Activated T-helper 1 cell treated with anti-CD3 and anti-CD28 coated beads, Interleukin-12 subunit alpha, Interleukin-12 subunit beta, Interleukin-2, Interleukin-4 antibody, amounts not matched to agents 30 ng/mL and 10 ng/mL and 1 ng/mL, durations not matched to agents 14 hours and 24 hours and 36 hours (primary cell): ENCODE measurements around the gene ZNF827. TPM values are rescaled to one million over a fixed set of nuclear protein-coding genes. Genes with fewer than 3 reads are reported as not detected.

Source experiments
- DNase-seq: peaks from one replicate; pipeline ENCODE4 v3.0.0; 2021; ENCODE audit warnings: low spot score
- H3K27ac Mint-ChIP-seq: one replicate; pipeline ENCODE4 v1.8.0; 2021; ENCODE audit warnings: mild to moderate bottlenecking, mixed read lengths
- H3K27me3 Mint-ChIP-seq: one replicate; pipeline ENCODE4 v1.8.0; 2022; ENCODE audit warnings: mild to moderate bottlenecking, moderate library complexity, mixed read lengths; ENCODE audit not compliant: insufficient read depth
- H3K36me3 Mint-ChIP-seq: one replicate; pipeline ENCODE4 v1.8.0; 2021; ENCODE audit warnings: low read depth, mixed read lengths
- H3K4me1 Mint-ChIP-seq: one replicate; pipeline ENCODE4 v1.8.0; 2021; ENCODE audit warnings: low read depth, mixed read lengths
- H3K4me3 Mint-ChIP-seq: one replicate; pipeline ENCODE4 v1.8.0; 2021; ENCODE audit warnings: mild to moderate bottlenecking, moderate library complexity, mixed read lengths
- H3K9me3 Mint-ChIP-seq: one replicate; pipeline ENCODE4 v1.8.0; 2021; ENCODE audit warnings: mixed read lengths
- intact Hi-C: fragments of 100-400 bp; cut with micrococcal nuclease; formaldehyde crosslinking; loops from one replicate; pipeline ENCODE4 v1.15.1; 2024
- total RNA-seq: library from RNA; stranded (reverse); gene quantifications from 2 replicates; pipeline ENCODE4 v1.2.3, GENCODE V29; 2022

Gene ZNF827
- total RNA-seq, 1 donor from 2014 or later, result 51.1 TPM

GRCh38 chr4:145865274-145865941, 73.2 kb downstream of the ZNF827 start:
- Mint-ChIP-seq H3K27me3 (no peaks in the 10 kb centered on the region), H3K9me3 (no peaks in the 10 kb centered on the region), H3K27ac (peak overlapping the region; percentile 16), H3K4me3 (no peak overlapping the region), H3K4me1 (peaks cover 30% of the 10 kb centered on the region), H3K36me3 (peaks cover 10% of the 10 kb centered on the region)
- no peak for DNase-seq
- intact Hi-C loops, result loop anchor here (5.0 kb wide), 1 partner anchor 72 kb away; the partner anchor contains the start of gene ZNF827

- peaks cover 14% of the 10 kb centered on the region for H3K36me3 Mint-ChIP-seq
- no peak overlapping the region for H3K4me3 Mint-ChIP-seq
- H3K27ac Mint-ChIP-seq, result no peak overlapping the region
- intact Hi-C loops, result no loop called here
- DNase-seq, result no peak
- H3K9me3 Mint-ChIP-seq, result no peaks in the 10 kb centered on the region
- H3K27me3 Mint-ChIP-seq, result no peaks in the 10 kb centered on the region
- H3K4me1 Mint-ChIP-seq, result peaks cover 21% of the 10 kb centered on the region
Observed at GRCh38 chr4:145863191-145863590, 75.4 kb downstream of the ZNF827 start.

GRCh38 chr4:145861336-145862318, 77.0 kb downstream of the ZNF827 start:
- H3K27ac Mint-ChIP-seq, result no peak overlapping the region
- intact Hi-C loops, result no loop called here
- peaks cover 16% of the 10 kb centered on the region for H3K36me3 Mint-ChIP-seq
- no peaks in the 10 kb centered on the region for H3K27me3 Mint-ChIP-seq
- H3K9me3 Mint-ChIP-seq, result no peaks in the 10 kb centered on the region
- peaks cover 21% of the 10 kb centered on the region for H3K4me1 Mint-ChIP-seq
- DNase-seq, result no peak
- no peak overlapping the region for H3K4me3 Mint-ChIP-seq

- Mint-ChIP-seq H3K4me1 (peaks cover 17% of the 10 kb centered on the region), H3K4me3 (no peak overlapping the region), H3K27me3 (no peaks in the 10 kb centered on the region), H3K36me3 (peaks cover 14% of the 10 kb centered on the region), H3K27ac (no peak overlapping the region), H3K9me3 (no peaks in the 10 kb centered on the region)
- no peak for DNase-seq
- intact Hi-C loops, result no loop called here
Observed at GRCh38 chr4:145860897-145861296, 77.7 kb downstream of the ZNF827 start.

GRCh38 chr4:145860446-145860845, 78.2 kb downstream of the ZNF827 start:
- Mint-ChIP-seq H3K36me3 (peaks cover 14% of the 10 kb centered on the region), H3K4me1 (peaks cover 13% of the 10 kb centered on the region), H3K27ac (no peak overlapping the region), H3K4me3 (no peak overlapping the region), H3K9me3 (no peaks in the 10 kb centered on the region), H3K27me3 (no peaks in the 10 kb centered on the region)
- DNase-seq, result no peak
- intact Hi-C loops, result no loop called here

- no peak overlapping the region for H3K4me3 Mint-ChIP-seq
- peaks cover 10% of the 10 kb centered on the region for H3K4me1 Mint-ChIP-seq
- no peak overlapping the region for H3K27ac Mint-ChIP-seq
- H3K9me3 Mint-ChIP-seq, result no peaks in the 10 kb centered on the region
- peaks cover 14% of the 10 kb centered on the region for H3K36me3 Mint-ChIP-seq
- no peaks in the 10 kb centered on the region for H3K27me3 Mint-ChIP-seq
- no peak for DNase-seq
- intact Hi-C loops, result no loop called here
Observed at GRCh38 chr4:145859926-145860325, 78.7 kb downstream of the ZNF827 start.

DNA sequence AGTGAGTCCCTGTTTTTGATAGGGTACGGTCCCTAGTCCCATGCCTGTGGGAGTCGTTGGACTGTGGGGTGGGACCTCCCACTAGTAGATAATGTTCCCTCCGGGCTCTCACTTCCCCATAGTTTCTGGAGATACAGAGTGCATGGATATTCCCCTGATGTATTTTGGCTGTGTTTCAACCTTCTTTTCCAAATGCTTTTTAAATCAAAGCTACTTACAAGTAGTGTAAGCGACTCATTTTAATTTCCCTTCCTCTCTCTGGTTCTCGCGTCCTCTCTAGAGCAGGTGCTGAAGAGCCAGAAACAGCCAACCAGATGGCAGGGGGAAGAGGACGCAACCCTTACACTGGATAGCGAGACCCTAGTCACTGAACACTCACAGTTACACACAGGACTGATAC, 79.2 kb downstream of the ZNF827 start:
- no peak overlapping the region for H3K27ac Mint-ChIP-seq
- DNase-seq, result no peak
- peaks cover 10% of the 10 kb centered on the region for H3K4me1 Mint-ChIP-seq
- H3K27me3 Mint-ChIP-seq, result no peaks in the 10 kb centered on the region
- intact Hi-C loops, result no loop called here
- H3K36me3 Mint-ChIP-seq, result peaks cover 14% of the 10 kb centered on the region
- H3K9me3 Mint-ChIP-seq, result no peaks in the 10 kb centered on the region
- H3K4me3 Mint-ChIP-seq, result no peak overlapping the region

DNA sequence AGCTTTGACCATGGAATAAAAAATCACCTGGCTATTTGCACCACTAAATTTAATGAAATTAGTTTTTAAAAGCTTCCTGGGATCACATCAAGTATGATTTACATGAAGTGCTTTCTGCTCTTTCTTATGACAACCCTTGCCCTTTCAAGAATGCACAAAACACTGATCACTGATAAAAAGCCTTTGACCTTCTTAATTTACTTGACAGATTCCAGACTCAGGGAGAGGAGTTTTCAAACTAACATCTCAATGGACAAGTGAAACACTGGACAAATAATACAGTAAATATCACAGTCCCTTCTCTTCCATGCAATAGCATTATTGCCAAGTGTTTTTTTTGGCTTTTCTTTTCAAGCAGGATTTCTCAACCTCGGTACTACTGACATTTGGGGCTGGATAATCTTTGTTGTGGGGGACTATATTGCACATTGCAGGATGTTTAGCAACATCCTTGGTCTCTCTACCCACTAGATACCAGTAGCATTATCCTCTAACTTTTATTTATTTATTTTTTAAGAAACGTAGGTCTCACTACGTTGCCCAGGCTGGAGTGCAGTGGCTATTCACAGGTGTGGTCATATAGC, 86.3 kb downstream of the ZNF827 start:
- H3K4me3 Mint-ChIP-seq, result no peak overlapping the region
- no peaks in the 10 kb centered on the region for H3K27me3 Mint-ChIP-seq
- H3K9me3 Mint-ChIP-seq, result no peaks in the 10 kb centered on the region
- no peak for DNase-seq
- H3K36me3 Mint-ChIP-seq, result peaks cover 14% of the 10 kb centered on the region
- H3K27ac Mint-ChIP-seq, result no peak overlapping the region
- peaks cover 8% of the 10 kb centered on the region for H3K4me1 Mint-ChIP-seq
- intact Hi-C loops, result no loop called here

DNA sequence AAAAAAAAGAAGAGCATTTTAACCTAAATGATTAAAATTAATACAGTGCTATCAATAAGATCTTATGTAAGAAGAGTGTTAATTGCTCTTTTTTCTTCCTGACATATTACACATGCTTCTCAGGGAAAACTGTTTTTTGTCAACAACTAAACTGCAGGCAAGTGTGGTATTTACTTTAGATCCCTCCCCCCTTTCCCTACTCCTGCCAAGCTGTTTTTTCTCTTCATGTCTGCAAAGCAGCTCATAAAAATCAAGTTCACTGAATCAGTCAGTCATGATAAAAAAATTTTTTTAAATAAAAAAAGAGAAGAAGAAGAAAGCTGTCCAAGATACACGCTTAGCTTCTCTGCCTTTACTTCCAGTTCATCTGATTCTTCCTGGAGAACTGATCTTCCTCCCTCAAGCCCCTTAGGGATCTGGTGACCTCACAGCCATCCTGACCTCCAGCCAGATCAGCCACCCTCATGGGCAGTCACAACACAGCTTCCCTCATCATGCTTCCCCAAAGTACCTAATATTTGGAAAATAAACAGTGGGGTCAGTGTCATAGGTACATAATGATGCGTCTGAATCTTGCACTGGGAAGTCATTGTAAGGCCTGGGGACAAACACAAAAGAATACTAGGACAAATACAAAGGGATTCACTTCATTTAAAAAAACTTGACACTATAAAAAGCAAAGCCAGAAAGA, 87.0 kb downstream of the ZNF827 start:
- Mint-ChIP-seq H3K27me3 (no peaks in the 10 kb centered on the region), H3K9me3 (no peaks in the 10 kb centered on the region), H3K27ac (peak overlapping the region; percentile 32), H3K4me3 (no peak overlapping the region), H3K36me3 (peaks cover 13% of the 10 kb centered on the region), H3K4me1 (peaks cover 8% of the 10 kb centered on the region)
- intact Hi-C loops, result no loop called here
- DNase-seq, result no peak

DNA sequence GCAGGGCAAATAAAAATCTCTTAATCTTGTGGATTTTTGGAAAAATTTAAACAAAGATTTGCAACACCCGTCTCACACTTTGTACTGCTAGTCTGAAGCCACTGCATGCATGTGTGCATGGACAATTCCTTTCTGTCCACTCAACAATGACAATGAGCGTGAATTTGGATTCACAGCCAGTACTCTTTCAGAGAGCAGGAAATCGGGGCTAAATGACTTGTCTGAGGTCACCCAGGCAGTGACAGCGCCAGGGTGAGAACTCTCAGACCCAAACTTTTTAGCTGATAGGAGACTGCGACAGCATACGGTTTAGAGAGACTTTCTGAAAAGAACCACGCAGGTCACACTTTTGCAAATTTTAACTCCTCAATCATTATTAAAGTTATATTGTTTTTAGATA, 90.9 kb downstream of the ZNF827 start:
- Mint-ChIP-seq H3K9me3 (no peaks in the 10 kb centered on the region), H3K27me3 (no peaks in the 10 kb centered on the region), H3K4me3 (no peak overlapping the region), H3K27ac (no peak overlapping the region), H3K36me3 (peaks cover 39% of the 10 kb centered on the region), H3K4me1 (peaks cover 40% of the 10 kb centered on the region)
- intact Hi-C loops, result no loop called here
- DNase-seq, result no peak

GRCh38 chr4:145845118-145845517, 93.5 kb downstream of the ZNF827 start:
- no peaks in the 10 kb centered on the region for H3K27me3 Mint-ChIP-seq
- H3K27ac Mint-ChIP-seq, result no peak overlapping the region
- H3K4me3 Mint-ChIP-seq, result no peak overlapping the region
- no peaks in the 10 kb centered on the region for H3K9me3 Mint-ChIP-seq
- H3K36me3 Mint-ChIP-seq, result peaks cover 52% of the 10 kb centered on the region
- intact Hi-C loops, result no loop called here
- peaks cover 47% of the 10 kb centered on the region for H3K4me1 Mint-ChIP-seq
- DNase-seq, result no peak

DNA sequence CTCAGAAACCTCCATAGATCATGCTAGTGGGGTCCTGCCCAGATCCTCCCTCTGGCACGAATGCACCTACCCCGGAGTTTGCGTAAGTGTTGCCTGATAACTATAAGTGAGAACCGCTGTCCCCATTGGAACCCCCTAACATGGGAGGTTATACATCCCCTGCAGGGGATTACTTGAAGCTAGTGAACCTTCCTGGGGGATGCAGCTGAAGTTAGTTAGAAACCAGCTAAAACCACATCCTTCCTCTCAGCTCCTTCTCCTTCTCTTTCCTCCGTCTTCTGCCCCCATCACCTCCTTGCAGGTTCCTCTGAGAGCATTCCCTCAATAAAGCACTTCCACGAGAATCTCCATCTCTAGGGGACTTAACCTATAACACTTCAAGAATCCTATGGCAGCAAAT, 95.0 kb downstream of the ZNF827 start:
- no peaks in the 10 kb centered on the region for H3K27me3 Mint-ChIP-seq
- H3K27ac Mint-ChIP-seq, result no peak overlapping the region
- no peak for DNase-seq
- intact Hi-C loops, result no loop called here
- H3K9me3 Mint-ChIP-seq, result no peaks in the 10 kb centered on the region
- peaks cover 53% of the 10 kb centered on the region for H3K4me1 Mint-ChIP-seq
- peaks cover 53% of the 10 kb centered on the region for H3K36me3 Mint-ChIP-seq
- H3K4me3 Mint-ChIP-seq, result no peak overlapping the region
